NCI-H2196 (cell line): ENCODE measurements around the gene ANK2.
A peak's percentile ranks its signal among the peaks of the same experiment; 100 is the strongest.

Source experiments
- DNase-seq: peaks from one replicate; lab custom pipeline; 2025; ENCODE audit not compliant: unreplicated experiment; lab: John Stamatoyannopoulos, UW

ANK2 gene

GRCh38 chr4:113389160-113389559, 339.7 kb downstream of the ANK2 start:
- no peak for DNase-seq

- no peak for DNase-seq
Observed at GRCh38 chr4:113390850-113391249, 341.4 kb downstream of the ANK2 start.

DNA sequence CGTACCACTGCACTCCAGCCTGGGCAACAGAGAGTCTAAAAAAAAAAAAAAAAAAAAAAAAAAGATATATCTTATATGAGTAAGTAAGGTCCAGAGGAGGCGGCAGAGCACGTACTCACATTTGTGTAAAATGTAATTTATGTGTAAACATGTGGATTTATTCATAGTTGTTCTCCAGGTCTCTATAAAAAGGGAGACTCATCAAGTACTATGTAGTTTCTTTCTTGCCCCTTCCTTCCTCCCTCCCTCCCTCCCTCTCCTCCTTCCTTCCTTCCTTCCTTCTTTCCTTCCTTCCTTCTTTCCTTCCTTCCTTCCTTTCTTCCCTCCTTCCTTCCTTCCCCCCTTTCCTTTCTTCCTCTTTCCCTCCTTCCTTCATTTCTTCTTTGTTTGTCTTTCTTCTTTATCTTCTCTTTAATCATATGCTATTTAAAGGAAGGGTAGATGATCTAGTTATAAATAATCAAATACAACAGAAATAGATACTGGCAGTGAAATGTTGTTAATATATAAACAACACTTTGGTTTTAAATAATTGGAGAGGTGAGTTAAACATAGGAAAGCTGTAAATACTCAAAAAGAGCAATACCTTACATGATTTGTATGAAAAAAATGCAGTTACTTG, 344.8 kb downstream of the ANK2 start:
- no peak for DNase-seq

- DNase-seq, result peak; percentile 51
Observed at GRCh38 chr4:113394730-113395530, 345.5 kb downstream of the ANK2 start.

GRCh38 chr4:113397114-113397701, 347.8 kb downstream of the ANK2 start:
- DNase-seq, result no peak

DNA sequence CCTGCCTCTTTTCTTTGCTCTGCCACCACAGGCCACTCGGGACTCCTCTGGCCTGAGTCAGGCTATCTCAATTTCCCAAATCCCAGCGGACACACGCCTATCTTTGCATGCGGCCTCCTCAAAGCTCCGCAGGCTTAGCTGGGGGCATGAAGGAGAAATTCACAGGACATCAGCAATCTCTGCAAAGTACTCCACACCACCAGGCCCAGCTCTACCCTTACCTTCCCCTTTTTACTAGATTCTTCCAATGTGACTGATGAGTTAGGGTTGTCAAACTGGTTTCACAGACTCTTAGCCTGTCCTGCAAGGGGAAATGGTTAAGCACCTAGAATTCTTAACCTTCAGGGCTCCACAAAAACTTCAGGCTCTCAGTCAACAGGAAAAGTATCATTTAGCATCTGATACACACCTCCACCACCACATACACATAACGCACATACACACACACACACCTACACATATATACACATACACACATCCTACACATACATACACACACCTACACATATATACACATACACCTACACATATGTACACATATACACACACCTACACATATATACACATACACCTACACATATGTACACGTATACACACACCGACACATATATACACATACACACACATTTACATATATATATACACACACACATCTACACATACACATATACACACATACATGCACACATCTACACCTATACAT, 349.1 kb downstream of the ANK2 start:
- DNase-seq, result no peak

DNA sequence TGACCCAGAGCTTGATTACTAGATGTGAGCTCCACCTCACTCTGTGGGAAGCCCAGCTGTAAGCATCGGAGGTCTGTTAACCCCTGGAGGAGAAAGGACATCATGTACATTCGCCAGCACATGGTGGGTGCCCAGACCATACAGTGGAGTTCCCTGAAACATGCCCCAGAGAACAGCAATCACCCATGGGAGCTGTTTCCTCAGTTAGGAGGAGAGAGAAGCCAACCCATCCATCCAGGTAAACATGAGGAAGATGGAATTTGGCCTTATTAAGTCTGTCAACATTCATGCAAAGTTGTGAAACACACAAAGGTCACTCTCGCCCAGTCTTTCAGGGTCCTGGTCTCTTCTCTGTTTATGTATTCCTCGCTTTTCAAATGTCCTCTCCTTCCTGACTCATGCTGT, 354.7 kb downstream of the ANK2 start:
- DNase-seq, result no peak

DNA sequence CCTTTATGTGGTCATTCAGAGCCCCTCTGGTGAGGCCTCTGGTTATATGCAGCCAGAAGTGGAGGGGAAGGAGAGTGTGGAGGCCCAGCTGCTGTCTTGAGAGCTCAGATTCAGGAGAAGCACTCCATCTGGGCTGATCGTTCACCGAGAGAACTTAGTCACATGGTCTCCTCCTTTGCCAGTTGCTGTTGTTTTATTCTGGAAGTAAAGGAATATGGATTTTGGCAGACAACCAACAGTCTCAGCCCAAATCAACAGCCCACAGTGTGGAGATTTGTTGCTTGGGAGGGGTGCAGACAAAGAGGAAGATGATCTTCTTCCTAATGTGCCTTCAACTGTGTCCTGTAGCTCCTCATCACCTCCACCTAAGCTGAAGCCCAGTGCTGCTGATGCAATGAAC, 355.4 kb downstream of the ANK2 start:
- DNase-seq, result no peak

DNA sequence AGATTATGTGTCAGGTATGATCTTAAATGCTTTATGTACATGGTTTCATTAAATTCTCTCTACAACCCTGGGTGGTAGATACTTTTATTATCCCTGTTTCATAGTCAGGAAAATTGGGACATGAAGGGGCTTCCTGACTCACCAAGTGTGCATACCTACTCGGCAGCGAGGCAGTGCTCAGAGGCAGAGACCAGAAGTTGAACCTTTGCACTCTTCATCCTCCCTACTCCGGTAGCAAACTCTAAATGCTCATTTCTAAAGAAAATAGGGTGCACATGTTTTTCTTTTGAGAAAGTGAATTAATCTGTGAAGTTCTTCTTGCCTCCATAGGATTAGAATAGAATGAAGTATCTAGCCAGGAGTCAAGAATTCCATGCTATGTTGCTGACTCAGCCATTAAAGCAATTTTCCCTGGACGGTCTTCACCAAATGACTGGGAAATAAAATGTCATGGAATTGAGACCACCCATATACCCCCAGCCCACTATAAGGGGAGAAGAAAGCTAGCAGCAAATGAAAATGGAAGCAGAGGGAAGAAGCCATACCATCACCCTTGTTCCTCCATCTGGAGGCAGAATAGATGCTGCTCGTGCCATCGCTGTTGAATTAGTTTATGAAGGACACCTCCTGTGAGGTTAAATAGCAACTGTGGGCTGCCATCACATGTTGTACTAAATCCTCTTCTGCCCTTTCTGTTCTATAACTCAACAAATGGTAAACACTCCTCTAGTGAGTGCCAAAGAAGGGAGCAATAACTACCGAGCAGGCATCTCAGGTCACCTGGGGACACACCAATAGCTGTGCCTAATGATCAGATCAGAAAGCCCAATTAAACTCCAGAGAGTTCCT, 356.6 kb downstream of the ANK2 start:
- DNase-seq, result no peak

- DNase-seq, result peak; percentile 34
Observed at GRCh38 chr4:113406723-113407016, 357.2 kb downstream of the ANK2 start.

DNA sequence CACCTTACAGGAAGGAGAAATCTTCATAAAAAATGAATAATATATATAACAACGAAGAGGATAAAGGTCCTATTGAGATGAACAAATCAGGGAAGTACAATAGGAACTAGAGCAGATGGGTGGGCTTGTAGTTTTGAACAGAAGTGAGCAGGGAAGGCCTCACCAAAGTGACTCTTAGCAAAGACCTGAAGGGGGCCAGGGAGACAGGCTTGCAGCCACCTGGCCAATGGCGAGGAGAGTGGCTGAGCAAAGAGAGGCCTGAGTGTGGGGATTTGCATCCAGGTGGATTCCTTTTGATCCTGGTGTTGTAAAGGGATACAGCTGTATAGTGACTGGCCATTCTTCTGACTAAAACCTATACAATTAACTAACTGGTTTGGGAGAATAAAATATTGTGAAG, 358.0 kb downstream of the ANK2 start:
- peak; percentile 5 for DNase-seq

- DNase-seq, result no peak
Observed at GRCh38 chr4:113409181-113409580, 359.7 kb downstream of the ANK2 start.

DNA sequence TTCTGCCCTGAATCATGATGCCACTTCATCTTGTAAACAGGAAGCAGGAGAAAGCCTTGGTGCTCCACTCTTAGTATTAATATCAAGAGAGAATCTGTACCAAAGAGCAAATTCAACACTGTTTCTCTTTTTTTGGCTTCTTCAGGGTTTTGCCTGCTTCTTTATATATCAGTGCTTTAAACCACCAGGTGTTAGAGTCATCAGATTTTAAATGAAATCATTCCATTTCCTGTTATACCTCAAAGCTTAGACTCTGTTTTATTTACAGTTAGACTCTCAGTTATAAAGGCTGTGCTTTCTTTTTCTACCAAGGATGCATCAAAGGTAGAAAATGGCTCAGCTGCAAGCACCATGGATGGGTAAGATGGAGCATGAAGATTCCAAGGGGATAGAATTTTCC, 361.2 kb downstream of the ANK2 start:
- DNase-seq, result no peak

DNA sequence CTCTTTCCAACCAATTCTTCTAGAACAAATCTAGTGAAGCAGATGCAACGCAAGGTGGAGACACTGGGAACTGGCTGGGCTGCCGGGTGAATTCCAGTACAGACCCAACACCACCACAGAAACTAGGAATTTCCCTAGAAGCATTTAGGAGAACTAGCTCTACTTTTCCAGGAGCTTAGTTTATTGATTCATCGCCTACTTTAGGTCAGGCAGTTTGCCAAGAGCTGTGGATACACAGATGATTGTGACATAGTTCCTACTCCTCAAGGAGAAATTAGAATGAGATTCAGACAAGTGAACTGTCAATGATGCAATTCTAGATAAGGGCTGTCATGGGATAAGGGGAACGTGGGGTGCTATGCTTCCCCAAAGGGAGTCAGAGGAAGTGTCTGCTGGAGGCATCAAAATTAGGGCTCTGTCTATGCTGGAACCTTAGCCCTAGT, 362.1 kb downstream of the ANK2 start:
- DNase-seq, result peak; percentile 3

- no peak for DNase-seq
Observed at GRCh38 chr4:113419631-113420030, 370.2 kb downstream of the ANK2 start.

DNA sequence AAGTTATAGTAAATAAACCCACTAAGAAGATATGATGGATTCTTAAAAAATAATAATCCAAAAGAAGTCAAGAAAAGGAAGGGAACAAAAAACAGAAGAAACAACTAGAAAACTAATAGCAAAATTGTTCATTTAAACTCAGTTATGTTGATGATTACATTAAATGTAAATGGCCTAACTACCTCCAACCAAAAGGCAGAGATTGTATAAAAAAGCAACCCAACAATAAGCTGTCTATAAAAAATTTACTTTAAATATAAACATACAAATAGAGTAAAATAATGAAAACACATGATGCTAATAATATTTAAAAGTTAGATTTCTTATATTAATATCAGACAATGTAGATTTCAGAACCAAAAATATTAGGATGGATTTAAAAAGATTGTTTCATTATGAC, 371.5 kb downstream of the ANK2 start:
- no peak for DNase-seq

DNA sequence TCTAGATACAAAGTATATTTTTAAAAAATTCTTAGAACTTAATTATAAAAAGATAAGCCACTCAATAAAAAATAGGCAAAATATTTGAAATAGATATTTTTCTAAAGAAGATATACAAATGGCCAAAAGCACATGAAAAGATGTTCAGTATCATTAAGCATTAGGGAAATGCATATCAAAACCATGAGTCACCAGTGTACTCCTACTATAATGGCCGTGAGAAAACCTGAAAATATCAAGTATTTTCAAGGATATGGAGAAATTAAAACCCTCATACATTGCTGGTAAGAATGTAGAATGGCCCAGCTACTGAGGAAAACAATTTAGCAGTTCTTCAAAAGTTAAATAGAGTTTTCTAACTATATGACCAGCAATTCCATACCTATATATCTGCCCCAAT, 374.2 kb downstream of the ANK2 start:
- DNase-seq, result no peak

DNA sequence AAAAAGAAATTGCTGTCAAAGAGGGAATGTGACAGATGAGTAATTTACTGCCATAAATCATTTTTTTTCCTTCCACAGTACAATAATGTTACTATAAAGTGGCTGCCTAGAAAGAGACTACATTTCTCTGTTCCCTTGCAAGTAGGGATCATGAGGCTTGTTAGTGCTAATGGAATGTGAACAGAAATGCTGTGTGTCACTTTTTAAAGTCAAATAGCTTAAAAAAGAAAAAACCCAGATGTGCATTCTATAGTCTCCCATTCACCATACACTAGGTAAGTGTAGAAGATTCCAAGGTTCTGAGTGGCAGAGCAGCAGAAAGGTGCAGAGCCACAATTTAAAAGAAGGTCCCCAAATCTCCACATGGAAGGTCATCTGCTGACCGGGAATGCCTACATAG, 383.7 kb downstream of the ANK2 start:
- no peak for DNase-seq
